Measurements from ENCODE around the gene KHDC1L.

GRCh38 chr6:73234733-73235132 lies 9.4 kb upstream of the KHDC1L start:
- TF ChIP-seq CTCF (IDR thresholded peaks at IDR 0.05) (no peak), EZH2 (IDR thresholded peaks at IDR 0.05) (no peak), EZH2phosphoT487 (IDR thresholded peaks at IDR 0.05) (no peak)
